Activated T-helper 17 cell treated with anti-CD3 and anti-CD28 coated beads, Interleukin-2, amount 50 U/mL, for 72 hours (primary cell): ENCODE measurements around the gene VGLL1. TPM values are rescaled to one million over a fixed set of nuclear protein-coding genes. Genes with fewer than 3 reads are reported as not detected.

ENCODE experiments used
- ATAC-seq: fragments of 150-1000 bp; cut with Tn5 transposase; replicated peaks from 2 replicates; pipeline ENCODE4 v1.10.0; 2021; ENCODE audit warnings: mild to moderate bottlenecking, moderate library complexity
- H3K27ac Mint-ChIP-seq: one replicate; pipeline ENCODE4 v1.8.0; 2022; ENCODE audit warnings: mixed read lengths
- H3K27me3 Mint-ChIP-seq: one replicate; pipeline ENCODE4 v1.8.0; 2022; ENCODE audit warnings: mixed read lengths
- H3K36me3 Mint-ChIP-seq: one replicate; pipeline ENCODE4 v1.8.0; 2022; ENCODE audit warnings: low read depth, mild to moderate bottlenecking, mixed read lengths
- H3K4me1 Mint-ChIP-seq: one replicate; pipeline ENCODE4 v1.8.0; 2022; ENCODE audit warnings: mixed read lengths
- H3K4me3 Mint-ChIP-seq: one replicate; pipeline ENCODE4 v1.8.0; 2022; ENCODE audit warnings: mild to moderate bottlenecking, mixed read lengths
- H3K9me3 Mint-ChIP-seq: one replicate; pipeline ENCODE4 v1.8.0; 2022; ENCODE audit warnings: mixed read lengths
- total RNA-seq, 2 donors: library from RNA; stranded (reverse); gene quantifications; one replicate each; pipeline ENCODE4 v1.2.3, GENCODE V29; 2022

Gene VGLL1
- total RNA-seq, 2 donors from 2014 or later, result not detected

DNA sequence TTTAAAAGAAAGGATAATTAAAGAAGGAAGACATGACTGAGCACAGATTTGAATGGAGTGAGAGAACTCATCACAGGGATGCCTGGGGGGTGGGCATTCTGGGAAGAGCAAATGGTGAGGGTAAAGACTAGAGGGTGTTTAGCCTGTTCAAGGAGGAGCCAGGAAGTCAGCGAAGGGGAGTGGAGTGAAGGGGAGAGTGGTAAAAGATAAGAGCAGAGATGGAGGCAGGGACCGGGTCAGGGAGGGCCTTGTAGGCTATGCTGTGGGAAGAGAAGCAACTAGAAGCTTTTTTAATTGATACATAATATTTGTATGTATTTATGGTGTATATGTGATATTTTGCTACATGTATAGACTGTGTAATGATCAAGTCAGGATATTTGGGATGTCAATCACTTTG, 2.2 kb upstream of the VGLL1 start:
- Mint-ChIP-seq H3K36me3 (no peaks in the 10 kb centered on the region), H3K4me1 (peaks cover 4% of the 10 kb centered on the region), H3K27ac (no peak overlapping the region), H3K4me3 (no peak overlapping the region), H3K27me3 (no peaks in the 10 kb centered on the region), H3K9me3 (no peaks in the 10 kb centered on the region)
- ATAC-seq, result no peak

DNA sequence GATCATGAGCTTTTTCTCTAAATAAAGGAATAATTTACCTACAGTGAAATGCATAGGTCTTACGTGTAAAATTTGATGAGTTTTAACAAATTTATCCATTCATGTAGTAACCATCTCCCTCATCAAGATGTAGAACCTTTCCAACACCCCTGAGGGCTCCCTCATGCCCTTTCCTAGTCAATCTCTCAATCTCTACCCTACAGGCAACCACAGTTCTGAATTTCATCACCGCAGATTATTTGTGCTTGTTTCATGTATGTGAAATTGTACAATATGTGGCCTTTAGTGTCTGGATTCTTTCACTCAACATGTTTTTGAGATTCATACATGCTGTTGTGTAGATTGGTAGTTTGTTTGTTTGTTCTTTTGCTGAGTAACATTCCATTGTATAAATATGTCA, 2.1 kb downstream of the VGLL1 start:
- Mint-ChIP-seq H3K4me1 (no peaks in the 10 kb centered on the region), H3K9me3 (no peaks in the 10 kb centered on the region), H3K27me3 (peaks cover 3% of the 10 kb centered on the region), H3K4me3 (no peak overlapping the region), H3K27ac (no peak overlapping the region), H3K36me3 (no peaks in the 10 kb centered on the region)
- ATAC-seq, result no peak

DNA sequence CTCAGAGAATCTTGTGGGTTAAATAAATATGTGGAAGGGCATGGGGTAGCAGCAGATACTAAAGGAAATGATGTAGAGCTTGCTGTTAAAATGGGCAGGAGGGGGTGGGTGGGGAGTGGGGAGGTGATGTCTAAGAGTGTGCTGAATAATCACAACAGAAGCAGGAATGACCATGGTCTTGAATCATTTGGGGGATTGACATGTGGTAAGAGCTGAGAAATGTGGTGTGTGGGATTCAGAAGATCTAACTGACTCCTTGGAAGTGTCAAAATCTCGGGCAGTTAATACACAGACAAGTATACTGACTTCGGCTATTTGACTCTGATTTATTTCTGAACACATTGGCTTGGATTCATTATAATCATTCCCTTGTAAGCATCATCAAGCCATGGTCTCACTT, 6.8 kb downstream of the VGLL1 start:
- H3K27ac Mint-ChIP-seq, result no peak overlapping the region

DNA sequence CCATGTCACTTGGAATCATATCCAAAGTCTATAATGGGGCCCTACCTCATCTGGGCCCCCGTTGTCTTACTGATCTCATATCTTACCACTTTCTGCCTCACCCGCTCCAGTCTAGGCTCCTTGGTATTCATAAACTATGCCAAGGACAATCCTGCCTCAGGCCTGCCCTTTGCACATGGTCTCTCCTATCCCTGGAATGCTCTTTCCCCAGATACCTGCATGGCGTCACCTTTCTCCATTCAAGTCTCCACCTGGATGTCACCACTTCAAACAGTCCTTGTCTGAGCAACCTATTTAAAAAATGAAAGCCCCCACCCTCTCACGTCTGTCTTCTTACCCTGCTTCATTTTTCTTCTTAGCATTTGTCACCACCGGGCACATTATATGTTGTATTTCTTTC, 8.2 kb downstream of the VGLL1 start:
- Mint-ChIP-seq H3K4me3 (no peak overlapping the region), H3K36me3 (no peaks in the 10 kb centered on the region), H3K27me3 (peaks cover 3% of the 10 kb centered on the region), H3K4me1 (no peaks in the 10 kb centered on the region), H3K9me3 (no peaks in the 10 kb centered on the region), H3K27ac (no peak overlapping the region)
- ATAC-seq, result no peak

More for the DNA sequence above, 6.8 kb downstream of the VGLL1 start:
- ATAC-seq, result no peak
- H3K4me1 Mint-ChIP-seq, result no peaks in the 10 kb centered on the region
- no peak overlapping the region for H3K4me3 Mint-ChIP-seq
- peaks cover 3% of the 10 kb centered on the region for H3K27me3 Mint-ChIP-seq
- no peaks in the 10 kb centered on the region for H3K36me3 Mint-ChIP-seq
- H3K9me3 Mint-ChIP-seq, result no peaks in the 10 kb centered on the region

DNA sequence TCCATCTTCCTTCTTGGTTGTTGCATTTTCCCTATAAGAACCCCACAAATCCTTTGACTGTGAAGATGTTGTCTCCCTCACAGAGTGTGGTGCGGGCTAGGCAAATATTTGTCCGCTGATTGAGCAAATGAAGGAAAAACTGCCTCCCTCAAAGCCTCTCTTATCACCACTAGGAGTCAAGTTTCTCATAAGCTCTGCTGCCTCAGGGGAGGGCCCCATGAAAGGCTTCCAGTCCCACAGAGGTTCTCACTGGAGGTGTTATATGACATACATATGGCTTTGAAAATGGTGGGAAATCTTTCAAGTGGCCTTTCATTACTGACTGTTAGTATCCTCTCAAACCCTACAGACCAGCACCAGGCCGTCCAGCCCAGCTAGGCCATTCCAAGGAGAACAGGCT, 9.3 kb downstream of the VGLL1 start:
- no peaks in the 10 kb centered on the region for H3K36me3 Mint-ChIP-seq

DNA sequence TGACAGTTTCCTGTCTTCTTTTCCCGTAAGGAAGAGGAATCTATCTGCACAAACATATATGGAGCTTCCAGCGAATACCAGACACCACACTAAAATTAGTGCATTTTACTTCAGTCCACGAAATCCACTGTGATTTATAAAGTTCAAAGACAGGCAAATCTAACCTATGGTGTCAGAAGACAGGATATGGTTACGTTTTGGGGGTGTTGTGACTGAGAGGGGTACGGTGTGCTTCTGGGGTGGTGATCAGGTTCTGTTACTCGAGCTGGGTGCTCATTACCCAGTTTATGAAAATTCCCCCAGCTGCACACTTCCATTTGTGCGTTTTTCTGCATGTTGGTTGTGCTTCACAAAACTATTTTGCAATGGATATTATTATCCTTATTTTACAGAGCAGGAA, 10.3 kb downstream of the VGLL1 start:
- no peaks in the 10 kb centered on the region for H3K27me3 Mint-ChIP-seq
- no peaks in the 10 kb centered on the region for H3K9me3 Mint-ChIP-seq
- no peak overlapping the region for H3K27ac Mint-ChIP-seq
- H3K4me1 Mint-ChIP-seq, result no peaks in the 10 kb centered on the region
- ATAC-seq, result no peak
- H3K4me3 Mint-ChIP-seq, result no peak overlapping the region
- no peaks in the 10 kb centered on the region for H3K36me3 Mint-ChIP-seq

More for the DNA sequence above, 9.3 kb downstream of the VGLL1 start:
- Mint-ChIP-seq H3K4me3 (no peak overlapping the region), H3K27me3 (peaks cover 2% of the 10 kb centered on the region), H3K9me3 (no peaks in the 10 kb centered on the region), H3K4me1 (no peaks in the 10 kb centered on the region), H3K27ac (no peak overlapping the region)
- ATAC-seq, result no peak

DNA sequence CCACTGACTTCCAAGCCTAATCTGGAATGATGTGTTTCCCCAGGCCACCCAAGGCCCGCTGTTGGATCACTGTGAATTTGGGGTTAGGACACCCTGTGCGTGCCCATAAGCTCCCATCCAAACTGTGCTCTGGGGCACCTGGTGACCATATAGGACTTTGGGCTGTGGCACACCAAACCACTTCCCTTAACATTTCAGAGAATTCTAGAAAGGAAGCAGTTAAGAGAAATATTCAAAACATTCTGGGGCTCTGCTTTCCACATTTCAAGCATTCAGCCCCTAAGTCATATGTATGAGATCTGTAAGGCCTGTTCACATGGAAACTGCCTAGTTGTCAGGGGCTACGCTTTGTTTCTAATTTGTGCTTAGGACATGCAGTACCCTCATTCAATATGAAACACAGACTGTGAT, 14.4 kb downstream of the VGLL1 start:
- H3K27ac Mint-ChIP-seq, result peak overlapping the region; percentile 75
- H3K4me1 Mint-ChIP-seq, result no peaks in the 10 kb centered on the region
- ATAC-seq, result peak; percentile 78
- H3K4me3 Mint-ChIP-seq, result peak overlapping the region; percentile 16
- no peaks in the 10 kb centered on the region for H3K9me3 Mint-ChIP-seq
- H3K36me3 Mint-ChIP-seq, result no peaks in the 10 kb centered on the region
- no peaks in the 10 kb centered on the region for H3K27me3 Mint-ChIP-seq

DNA sequence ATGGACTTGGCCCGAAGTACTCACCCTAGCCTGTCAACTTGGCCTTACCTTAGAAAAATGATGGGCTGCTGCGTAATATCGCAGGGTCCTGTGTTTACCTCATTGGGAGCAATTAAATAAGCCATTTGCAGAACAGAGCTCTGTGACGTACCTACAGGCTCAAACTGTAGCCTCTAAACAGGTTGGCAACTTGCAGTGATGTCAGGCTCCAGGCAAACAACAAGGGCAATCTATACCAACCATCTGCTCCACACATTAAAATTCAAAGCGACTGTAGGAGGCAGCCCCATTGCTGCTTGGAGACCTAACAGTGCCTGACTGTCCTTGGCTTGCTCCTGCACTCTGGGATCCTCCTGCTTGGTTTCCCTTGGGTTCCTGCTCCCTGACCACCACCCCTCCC, 17.2 kb downstream of the VGLL1 start:
- no peak overlapping the region for H3K4me3 Mint-ChIP-seq
- no peaks in the 10 kb centered on the region for H3K9me3 Mint-ChIP-seq
- H3K27me3 Mint-ChIP-seq, result no peaks in the 10 kb centered on the region
- H3K27ac Mint-ChIP-seq, result no peak overlapping the region
- no peak for ATAC-seq
- no peaks in the 10 kb centered on the region for H3K36me3 Mint-ChIP-seq
- H3K4me1 Mint-ChIP-seq, result no peaks in the 10 kb centered on the region

DNA sequence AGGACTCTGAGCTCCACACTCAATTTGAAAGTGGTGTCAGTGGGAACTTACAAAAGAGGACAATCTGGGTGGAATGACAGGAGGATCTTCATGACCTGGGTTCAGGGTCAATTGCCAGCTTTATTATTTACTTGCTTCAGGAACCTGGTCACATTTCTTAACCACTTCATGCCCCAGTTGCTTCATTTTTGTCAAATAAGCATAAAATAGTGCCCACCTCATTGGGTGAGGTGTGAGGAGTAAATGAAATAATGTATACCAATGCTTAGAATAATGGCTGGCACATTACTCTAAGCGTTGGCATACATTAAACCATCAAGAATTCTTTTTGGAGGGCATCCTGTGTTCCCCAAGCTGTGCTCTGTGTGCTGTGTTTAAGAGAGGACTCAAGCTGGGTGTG, 19.4 kb downstream of the VGLL1 start:
- no peaks in the 10 kb centered on the region for H3K36me3 Mint-ChIP-seq
- no peak overlapping the region for H3K27ac Mint-ChIP-seq

DNA sequence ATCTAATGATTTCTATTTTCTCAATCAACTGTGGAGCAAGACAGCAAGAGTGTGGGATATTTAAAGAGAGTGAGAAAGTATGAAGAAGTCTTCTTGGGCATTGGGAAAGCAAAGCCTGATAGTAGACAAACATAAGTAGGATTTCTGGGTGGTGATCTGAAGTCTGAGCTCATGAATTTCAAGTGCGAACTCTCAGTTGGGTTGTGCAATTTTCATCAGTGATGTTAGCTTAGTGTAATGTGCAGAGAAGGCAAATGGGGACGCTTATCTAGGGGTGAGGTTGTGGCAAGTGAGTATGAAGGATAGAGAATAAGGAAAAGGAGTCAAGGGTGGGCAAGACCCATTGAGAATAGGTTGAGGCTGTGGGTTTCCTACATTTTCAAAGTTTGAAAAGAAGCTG, 23.7 kb downstream of the VGLL1 start:
- Mint-ChIP-seq H3K9me3 (no peaks in the 10 kb centered on the region), H3K27ac (no peak overlapping the region), H3K27me3 (no peaks in the 10 kb centered on the region), H3K36me3 (no peaks in the 10 kb centered on the region), H3K4me1 (no peaks in the 10 kb centered on the region), H3K4me3 (no peak overlapping the region)
- ATAC-seq, result no peak

More for the DNA sequence above, 19.4 kb downstream of the VGLL1 start:
- no peak for ATAC-seq
- Mint-ChIP-seq H3K27me3 (no peaks in the 10 kb centered on the region), H3K4me1 (no peaks in the 10 kb centered on the region), H3K9me3 (no peaks in the 10 kb centered on the region), H3K4me3 (no peak overlapping the region)

DNA sequence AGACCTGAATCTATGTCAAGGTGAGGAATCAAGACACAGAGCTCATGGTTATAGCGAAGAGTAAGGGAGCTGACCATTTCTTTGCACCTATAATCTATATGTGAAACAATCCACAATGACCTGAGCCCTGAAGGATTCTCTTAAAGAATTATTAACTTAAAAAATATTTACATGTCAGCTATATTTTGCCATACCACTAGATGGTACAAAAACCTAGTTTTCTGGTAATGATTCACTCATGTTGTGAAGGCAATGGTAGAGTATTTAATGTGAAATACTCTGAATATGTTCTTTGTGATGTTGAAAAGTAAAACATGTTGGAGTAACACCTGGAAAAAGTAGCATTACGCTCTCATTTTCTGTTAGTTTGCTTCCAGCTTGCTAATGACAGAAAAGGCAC, 40.0 kb downstream of the VGLL1 start:
- Mint-ChIP-seq H3K27ac (no peak overlapping the region), H3K36me3 (no peaks in the 10 kb centered on the region), H3K9me3 (no peaks in the 10 kb centered on the region), H3K4me1 (no peaks in the 10 kb centered on the region), H3K27me3 (no peaks in the 10 kb centered on the region), H3K4me3 (peak overlapping the region; percentile 48)
- ATAC-seq, result no peak

DNA sequence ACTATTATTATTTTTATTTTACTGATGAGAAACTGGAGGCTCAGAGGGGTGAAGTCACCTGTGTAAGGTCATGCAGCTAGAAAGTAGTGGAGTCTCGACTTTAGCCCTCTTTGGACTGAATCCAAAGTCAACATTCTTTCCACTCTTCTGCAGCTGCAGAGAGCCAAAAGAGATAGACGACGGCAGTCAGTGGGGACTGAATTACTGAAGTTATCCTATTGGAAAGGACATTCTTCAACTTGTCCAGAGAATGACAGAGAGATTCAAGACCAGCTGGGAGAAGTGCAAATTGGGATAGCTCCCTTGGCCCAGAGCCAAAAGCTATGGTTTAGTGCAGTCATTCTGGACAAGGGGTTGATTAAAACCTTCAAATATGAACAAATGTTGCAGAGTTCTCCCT, 42.5 kb downstream of the VGLL1 start:
- Mint-ChIP-seq H3K27ac (peak overlapping the region; percentile 46), H3K4me3 (peak overlapping the region; percentile 52), H3K4me1 (peaks cover 18% of the 10 kb centered on the region), H3K36me3 (no peaks in the 10 kb centered on the region), H3K9me3 (no peaks in the 10 kb centered on the region), H3K27me3 (no peaks in the 10 kb centered on the region)
- no peak for ATAC-seq

DNA sequence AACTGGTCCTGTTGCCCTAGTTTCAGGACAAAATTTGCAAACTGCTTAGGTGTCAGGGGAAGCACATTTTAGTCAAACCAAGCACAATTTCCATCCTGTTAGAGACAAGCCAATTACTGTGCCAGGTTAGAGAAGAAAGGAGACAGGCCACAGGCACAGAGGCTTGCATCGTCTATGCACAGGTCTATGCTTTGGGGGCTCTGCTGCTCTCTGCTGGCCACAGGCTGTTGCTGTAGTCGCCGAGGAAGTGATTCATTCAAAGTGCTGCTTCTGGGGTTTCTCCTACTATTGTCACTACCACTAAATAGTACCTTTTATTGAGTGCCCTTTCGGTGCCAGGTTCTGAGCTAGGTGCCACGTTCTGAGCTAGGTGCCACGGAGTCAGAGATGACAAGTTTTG, 45.5 kb downstream of the VGLL1 start:
- no peaks in the 10 kb centered on the region for H3K27me3 Mint-ChIP-seq
- H3K36me3 Mint-ChIP-seq, result no peaks in the 10 kb centered on the region
- peak overlapping the region; percentile 72 for H3K4me3 Mint-ChIP-seq
- peak overlapping the region; percentile 86 for H3K27ac Mint-ChIP-seq
- ATAC-seq, result peak; percentile 96
- H3K4me1 Mint-ChIP-seq, result peaks cover 24% of the 10 kb centered on the region
- H3K9me3 Mint-ChIP-seq, result no peaks in the 10 kb centered on the region

DNA sequence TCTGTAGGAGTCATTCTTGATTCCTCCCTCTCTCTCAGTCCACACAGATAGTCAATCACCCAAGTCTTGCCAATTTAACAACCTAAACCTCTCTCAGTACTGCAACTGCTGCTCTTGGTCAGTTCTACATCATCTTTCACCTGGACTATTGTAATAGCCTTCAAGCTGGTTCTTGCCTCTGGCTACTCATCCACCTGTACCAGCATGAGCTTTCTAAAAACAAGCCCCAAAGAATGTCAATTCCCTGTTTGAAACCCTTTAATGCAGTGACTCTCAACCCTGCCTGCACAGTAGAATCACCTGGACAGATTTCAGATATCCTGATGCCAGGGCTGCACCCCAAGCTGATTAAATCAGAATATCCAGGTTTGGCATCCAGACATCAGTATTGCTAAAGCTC, 48.3 kb downstream of the VGLL1 start:
- no peaks in the 10 kb centered on the region for H3K27me3 Mint-ChIP-seq
- no peaks in the 10 kb centered on the region for H3K9me3 Mint-ChIP-seq
- H3K4me3 Mint-ChIP-seq, result no peak overlapping the region
- ATAC-seq, result no peak
- peaks cover 34% of the 10 kb centered on the region for H3K4me1 Mint-ChIP-seq
- H3K27ac Mint-ChIP-seq, result no peak overlapping the region
- H3K36me3 Mint-ChIP-seq, result no peaks in the 10 kb centered on the region

DNA sequence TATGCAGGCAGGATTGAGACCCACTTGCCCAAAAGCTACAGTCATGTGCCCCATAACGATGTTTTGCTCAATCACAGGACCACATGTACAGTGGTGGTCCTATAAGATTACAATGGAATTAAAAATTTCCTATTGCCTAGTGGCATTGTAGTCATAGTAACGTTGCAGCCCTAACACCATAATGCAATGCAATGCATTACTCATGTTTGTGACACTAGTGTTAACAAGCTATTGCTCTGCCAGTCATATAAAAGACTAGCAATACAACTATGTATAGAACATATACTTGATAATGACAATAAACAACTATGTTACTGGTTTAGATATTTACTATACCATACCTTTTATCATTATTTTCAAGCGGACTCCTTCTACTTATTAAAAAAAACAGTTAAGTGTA, 50.6 kb downstream of the VGLL1 start:
- no peak for ATAC-seq
- Mint-ChIP-seq H3K4me3 (no peak overlapping the region), H3K4me1 (peaks cover 44% of the 10 kb centered on the region)

DNA sequence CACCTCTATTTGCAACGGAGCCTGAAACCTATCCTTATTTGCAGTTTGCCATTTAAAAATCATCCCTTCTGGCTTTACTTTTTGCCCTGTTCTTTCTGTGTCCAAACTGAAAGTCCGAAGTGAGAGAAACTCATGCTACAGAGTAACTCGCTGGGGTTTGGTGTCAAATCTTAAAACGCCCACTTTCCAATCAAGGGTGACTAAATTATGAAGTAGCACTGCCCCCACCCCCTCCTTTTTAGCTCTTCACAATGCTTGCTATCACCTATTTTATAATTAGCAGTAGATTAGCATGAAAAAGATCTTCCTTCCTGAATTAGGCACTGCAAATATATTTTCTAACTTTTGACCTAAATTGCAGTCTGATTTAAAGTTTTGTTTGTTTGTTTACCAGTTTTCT, 52.5 kb downstream of the VGLL1 start:
- Mint-ChIP-seq H3K9me3 (no peaks in the 10 kb centered on the region), H3K36me3 (no peaks in the 10 kb centered on the region), H3K4me3 (peak overlapping the region; percentile 73), H3K27ac (peak overlapping the region; percentile 80), H3K27me3 (no peaks in the 10 kb centered on the region), H3K4me1 (peaks cover 31% of the 10 kb centered on the region)
- ATAC-seq, result peak; percentile 50

More for the DNA sequence above, 50.6 kb downstream of the VGLL1 start:
- Mint-ChIP-seq H3K27ac (no peak overlapping the region), H3K36me3 (no peaks in the 10 kb centered on the region), H3K9me3 (no peaks in the 10 kb centered on the region), H3K27me3 (no peaks in the 10 kb centered on the region)
